HepG2 (cell line): Measurements from ENCODE around the gene ZFYVE27. TPM values are rescaled to one million over a fixed set of nuclear protein-coding genes. Genes with fewer than 3 reads are reported as not detected.

Experiments
- ATAC-seq: fragments of 200-7000 bp; cut with Tn5 transposase; 3 replicates; pipeline ENCODE4 v1.9.1; 2020; ENCODE audit warnings: mild to moderate bottlenecking, moderate library complexity
- BruUV-seq: library from RNA; stranded (reverse); fragments of 400-500 nt; replicated peaks from 2 replicates; lab custom pipeline; 2021; lab: Mats Ljungman, UMichigan
- CTCF ChIA-PET: fragments of 300-600 bp; formaldehyde crosslinking; extraction: SDS; loops from one replicate; lab custom pipeline; 2021; ENCODE audit warnings: low total read pairs, inconsistent platforms, low intra/inter-chr PET ratio; lab: Yijun Ruan, JAX
- POLR2A ChIA-PET: fragments of 350-600 bp; sonication (Branson Sonifier 250); formaldehyde crosslinking; loops from one replicate; lab custom pipeline; 2020; ENCODE audit warnings: antibody characterized with exemption, inconsistent platforms; lab: Yijun Ruan, JAX
- DNase-seq: peaks from one replicate; pipeline ENCODE4 v3.0.0-alpha.2; 2015; ENCODE audit warnings: low spot score
- FAIRE-seq: peaks from 3 replicates; lab custom pipeline; 2011; peaks lifted over from hg19 to GRCh38; lab: Jason Lieb, UNC
- H2AFZ ChIP-seq: one replicate; pipeline ENCODE4 v1.6.1; 2011; ENCODE audit warnings: low read length, inconsistent platforms
- H3K27ac ChIP-seq: fragments of 300-600 bp; 3 replicates; pipeline ENCODE4 v1.8.0; 2011; ENCODE audit warnings: mixed run types, mild to moderate bottlenecking, mixed read lengths, low read length, inconsistent platforms; ENCODE audit not compliant: insufficient read depth; ENCODE audit errors: extremely low read length
- H3K27me3 ChIP-seq, 2 experiments: fragments of 200-600 bp in 1 of 2; 2 replicates in 1 of 2; 3 replicates in 1 of 2; pipeline versions ENCODE4 v1.6.0 to v1.8.0; 2011; ENCODE audit warnings: low read length in 2 of 2, mild to moderate bottlenecking in 2 of 2, moderate library complexity in 2 of 2, inconsistent platforms in 1 of 2; ENCODE audit not compliant: insufficient read depth in 2 of 2, control insufficient read depth in 1 of 2
- H3K36me3 ChIP-seq, 2 experiments: fragments of 200-600 bp in 1 of 2; replicated peaks in 1 of 2; 2 replicates in 1 of 2; 3 replicates in 1 of 2; pipeline versions ENCODE4 v1.5.1 to v1.8.0; 2011; ENCODE audit warnings: low read length in 2 of 2, inconsistent platforms in 1 of 2; ENCODE audit not compliant: insufficient read depth in 2 of 2, control insufficient read depth in 1 of 2
- H3K4me1 ChIP-seq: 2 replicates; pipeline ENCODE4 v1.5.1; 2012; ENCODE audit warnings: low read length, inconsistent platforms; ENCODE audit not compliant: insufficient read depth
- H3K4me2 ChIP-seq: 2 replicates; pipeline ENCODE4 v1.6.0; 2011; ENCODE audit warnings: low read depth, low read length, inconsistent platforms
- H3K4me3 ChIP-seq, 3 experiments: fragments of 200-600 bp in 1 of 3; sonication (generic), shearing (Covaris generic) in 1 of 3; replicated peaks in 1 of 3; 2 replicates each; pipeline ENCODE4 v1.5.1; 2011 to 2016; ENCODE audit warnings: low read length in 3 of 3, inconsistent platforms in 2 of 3, low read depth in 2 of 3, mild to moderate bottlenecking in 2 of 3, control low read depth in 1 of 3, mixed read lengths in 1 of 3; ENCODE audit not compliant: insufficient read depth in 1 of 3
- H3K79me2 ChIP-seq: one replicate; pipeline ENCODE4 v1.6.1; 2011; ENCODE audit warnings: low read length, inconsistent platforms; ENCODE audit not compliant: insufficient read depth
- H3K9ac ChIP-seq: 2 replicates; pipeline ENCODE4 v1.6.0; 2011; ENCODE audit warnings: mild to moderate bottlenecking, low read depth, low read length, inconsistent platforms; ENCODE audit not compliant: insufficient read depth
- H3K9me3 ChIP-seq: 2 replicates; pipeline ENCODE4 v1.5.1; 2012; ENCODE audit warnings: mild to moderate bottlenecking, low read length
- H4K20me1 ChIP-seq: 2 replicates; pipeline ENCODE4 v1.6.0; 2011; ENCODE audit warnings: inconsistent platforms, mild to moderate bottlenecking, low read length, moderate library complexity; ENCODE audit not compliant: insufficient read depth
- ASH2L ChIP-seq: fragments of 300-600, 200-600 bp; sonication (generic); IDR thresholded peaks from 2 replicates; pipeline ENCODE4 v1.7.0; 2017; ENCODE audit warnings: low read depth, mild to moderate bottlenecking, moderate library complexity, mixed read lengths, low read length; ENCODE audit not compliant: insufficient read length
- ATRX ChIP-seq: sonication (generic); formaldehyde crosslinking; IDR thresholded peaks from 2 replicates; pipeline ENCODE4 v1.4.0; 2020; ENCODE audit warnings: missing genetic modification reagents, borderline replicate concordance
- BHLHE40 ChIP-seq: IDR thresholded peaks from 2 replicates; pipeline ENCODE4 v1.6.1; 2011; ENCODE audit warnings: low read length, improper control_type of control experiment
- GATA4 ChIP-seq: sonication (generic); IDR thresholded peaks from 2 replicates; pipeline ENCODE4 v1.6.1; 2016; ENCODE audit warnings: antibody characterized with exemption, low read depth, borderline replicate concordance
- RFX1 ChIP-seq: fragments of 450-650 bp; IDR thresholded peaks from 2 replicates; pipeline ENCODE4 v1.6.1; 2017
- ZMYM3 ChIP-seq: sonication (generic); formaldehyde crosslinking; IDR thresholded peaks from 2 replicates; pipeline ENCODE4 v1.5.1; 2020; ENCODE audit warnings: mild to moderate bottlenecking, missing genetic modification reagents
- ZNF18 ChIP-seq: sonication (generic); formaldehyde crosslinking; IDR thresholded peaks from 2 replicates; pipeline ENCODE4 v1.8.0; 2022; ENCODE audit warnings: mild to moderate bottlenecking, missing genetic modification reagents; ENCODE audit not compliant: insufficient replicate concordance
- ZNF501 ChIP-seq: sonication (generic); formaldehyde crosslinking; IDR thresholded peaks from 2 replicates; pipeline ENCODE4 v1.5.1; 2020; ENCODE audit warnings: mild to moderate bottlenecking, moderate library complexity, missing genetic modification reagents
- ZNF513 ChIP-seq: sonication (generic); formaldehyde crosslinking; conservative IDR thresholded peaks from 2 replicates; pipeline ENCODE4 v1.5.0; 2020; ENCODE audit warnings: missing genetic modification reagents
- ZNF550 ChIP-seq: sonication (generic); formaldehyde crosslinking; IDR thresholded peaks from 2 replicates; pipeline ENCODE4 v1.4.0; 2020; ENCODE audit warnings: mild to moderate bottlenecking, missing genetic modification reagents, borderline replicate concordance
- ZSCAN21 ChIP-seq: sonication (generic); formaldehyde crosslinking; IDR thresholded peaks from 2 replicates; pipeline ENCODE4 v1.8.0; 2022; ENCODE audit warnings: mild to moderate bottlenecking, missing genetic modification reagents, moderate library complexity, borderline replicate concordance
- WGBS: methylation state at CpG from one replicate; pipeline ENCODE4 v1.1.6; 2017; ENCODE audit warnings: low lambda C conversion rate; 5-methylcytosine and 5-hydroxymethylcytosine counted together
- in situ Hi-C: cut with HindIII; loops from 2 replicates; pipeline ENCODE4 v1.10.0; 2017; ENCODE audit warnings: low pct_unique_long_range_greater_than_20kb; ENCODE audit not compliant: extremely low pct_ligation_motif_present
- intact Hi-C: fragments of 100-400 bp; cut with micrococcal nuclease; formaldehyde crosslinking; loops from one replicate; pipeline ENCODE4 v1.10.0; 2022; ENCODE audit not compliant: unreplicated experiment
- polyA plus RNA-seq, 8 experiments: library from polyadenylated mRNA; depleted of rRNA in 3 of 8; stranded (reverse) in 7 of 8; unstranded in 1 of 8; fragments of >200 nt; fragmentation: Illumina TruSeq in 4 of 8; extraction: Trizol in 4 of 8; gene quantifications; 2 replicates each; pipeline versions ENCODE4 v1.2.1 to v1.2.3, GENCODE V29; 2011 to 2016; ENCODE audit warnings: low read depth in 4 of 8, missing spikeins in 1 of 8, mixed read lengths in 1 of 8; ENCODE audit not compliant: insufficient read depth in 1 of 8
- total RNA-seq, 5 experiments: library from RNA; depleted of rRNA; stranded (reverse); fragments of >200 nt; fragmentation: Illumina TruSeq; extraction: Trizol; gene quantifications; 2 replicates each; pipeline ENCODE4 v1.2.3, GENCODE V29; 2016; ENCODE audit warnings: low read depth in 1 of 5
- TF ChIP-seq, protein P1 (sequence below): sonication (generic); formaldehyde crosslinking; IDR thresholded peaks from 2 replicates; pipeline ENCODE4 v1.5.1; 2020; ENCODE audit warnings: missing genetic modification reagents, mild to moderate bottlenecking, borderline replicate concordance
- TF ChIP-seq, protein P2 (sequence below): sonication (generic); formaldehyde crosslinking; IDR thresholded peaks from 2 replicates; pipeline ENCODE4 v1.9.0; 2021; ENCODE audit warnings: missing genetic modification reagents, borderline replicate concordance
- TF ChIP-seq, protein P3 (sequence below): sonication (generic); formaldehyde crosslinking; IDR thresholded peaks from 2 replicates; pipeline ENCODE4 v1.8.0; 2022; ENCODE audit warnings: mild to moderate bottlenecking, missing genetic modification reagents

ZFYVE27 gene
- total and polyA plus RNA-seq, 2 of the 13 experiments (the other 11 are each of a cell fraction or from before 2014, with no cell fraction given) = 19.7 to 20.5 TPM

- H4K20me1 ChIP-seq = no peaks in the 10 kb centered on the region
- FAIRE-seq = no peak
- no peak for ATAC-seq
- CTCF ChIA-PET = no interaction called here
- H3K36me3 ChIP-seq = no peaks in the 10 kb centered on the region
- no peak overlapping the region for H3K4me3 ChIP-seq
- intact Hi-C loops (no loop called here), in situ Hi-C loops (no loop called here)
- BruUV-seq = no TSS peak
- no peak overlapping the region for H3K9ac ChIP-seq
- no peaks in the 10 kb centered on the region for H3K9me3 ChIP-seq
- no peak for DNase-seq
- peaks cover 0 to 10% of the 10 kb centered on the region in 2 experiments; a peak in 2 of 5 replicates for H3K27me3 ChIP-seq
- H3K27ac ChIP-seq = no peak overlapping the region
- peaks cover 29% of the 10 kb centered on the region for H3K4me1 ChIP-seq
- TF ChIP-seq, protein P1, sequence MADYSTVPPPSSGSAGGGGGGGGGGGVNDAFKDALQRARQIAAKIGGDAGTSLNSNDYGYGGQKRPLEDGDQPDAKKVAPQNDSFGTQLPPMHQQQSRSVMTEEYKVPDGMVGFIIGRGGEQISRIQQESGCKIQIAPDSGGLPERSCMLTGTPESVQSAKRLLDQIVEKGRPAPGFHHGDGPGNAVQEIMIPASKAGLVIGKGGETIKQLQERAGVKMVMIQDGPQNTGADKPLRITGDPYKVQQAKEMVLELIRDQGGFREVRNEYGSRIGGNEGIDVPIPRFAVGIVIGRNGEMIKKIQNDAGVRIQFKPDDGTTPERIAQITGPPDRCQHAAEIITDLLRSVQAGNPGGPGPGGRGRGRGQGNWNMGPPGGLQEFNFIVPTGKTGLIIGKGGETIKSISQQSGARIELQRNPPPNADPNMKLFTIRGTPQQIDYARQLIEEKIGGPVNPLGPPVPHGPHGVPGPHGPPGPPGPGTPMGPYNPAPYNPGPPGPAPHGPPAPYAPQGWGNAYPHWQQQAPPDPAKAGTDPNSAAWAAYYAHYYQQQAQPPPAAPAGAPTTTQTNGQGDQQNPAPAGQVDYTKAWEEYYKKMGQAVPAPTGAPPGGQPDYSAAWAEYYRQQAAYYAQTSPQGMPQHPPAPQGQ (CRISPR knock-in tag) = no peak
- TF ChIP-seq, protein P2, sequence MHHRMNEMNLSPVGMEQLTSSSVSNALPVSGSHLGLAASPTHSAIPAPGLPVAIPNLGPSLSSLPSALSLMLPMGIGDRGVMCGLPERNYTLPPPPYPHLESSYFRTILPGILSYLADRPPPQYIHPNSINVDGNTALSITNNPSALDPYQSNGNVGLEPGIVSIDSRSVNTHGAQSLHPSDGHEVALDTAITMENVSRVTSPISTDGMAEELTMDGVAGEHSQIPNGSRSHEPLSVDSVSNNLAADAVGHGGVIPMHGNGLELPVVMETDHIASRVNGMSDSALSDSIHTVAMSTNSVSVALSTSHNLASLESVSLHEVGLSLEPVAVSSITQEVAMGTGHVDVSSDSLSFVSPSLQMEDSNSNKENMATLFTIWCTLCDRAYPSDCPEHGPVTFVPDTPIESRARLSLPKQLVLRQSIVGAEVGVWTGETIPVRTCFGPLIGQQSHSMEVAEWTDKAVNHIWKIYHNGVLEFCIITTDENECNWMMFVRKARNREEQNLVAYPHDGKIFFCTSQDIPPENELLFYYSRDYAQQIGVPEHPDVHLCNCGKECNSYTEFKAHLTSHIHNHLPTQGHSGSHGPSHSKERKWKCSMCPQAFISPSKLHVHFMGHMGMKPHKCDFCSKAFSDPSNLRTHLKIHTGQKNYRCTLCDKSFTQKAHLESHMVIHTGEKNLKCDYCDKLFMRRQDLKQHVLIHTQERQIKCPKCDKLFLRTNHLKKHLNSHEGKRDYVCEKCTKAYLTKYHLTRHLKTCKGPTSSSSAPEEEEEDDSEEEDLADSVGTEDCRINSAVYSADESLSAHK = no peak
- TF ChIP-seq ZNF550 (CRISPR knock-in tag) (no peak), ZSCAN21 (CRISPR knock-in tag) (no peak), RFX1 (no peak), ZNF18 (CRISPR knock-in tag) (no peak), ZNF513 (CRISPR knock-in tag) (no peak), ZNF501 (no peak), ATRX (CRISPR knock-in tag) (no peak), ZMYM3 (CRISPR knock-in tag) (no peak), BHLHE40 (no peak), ASH2L (no peak), GATA4 (no peak)
- TF ChIP-seq, protein P3, sequence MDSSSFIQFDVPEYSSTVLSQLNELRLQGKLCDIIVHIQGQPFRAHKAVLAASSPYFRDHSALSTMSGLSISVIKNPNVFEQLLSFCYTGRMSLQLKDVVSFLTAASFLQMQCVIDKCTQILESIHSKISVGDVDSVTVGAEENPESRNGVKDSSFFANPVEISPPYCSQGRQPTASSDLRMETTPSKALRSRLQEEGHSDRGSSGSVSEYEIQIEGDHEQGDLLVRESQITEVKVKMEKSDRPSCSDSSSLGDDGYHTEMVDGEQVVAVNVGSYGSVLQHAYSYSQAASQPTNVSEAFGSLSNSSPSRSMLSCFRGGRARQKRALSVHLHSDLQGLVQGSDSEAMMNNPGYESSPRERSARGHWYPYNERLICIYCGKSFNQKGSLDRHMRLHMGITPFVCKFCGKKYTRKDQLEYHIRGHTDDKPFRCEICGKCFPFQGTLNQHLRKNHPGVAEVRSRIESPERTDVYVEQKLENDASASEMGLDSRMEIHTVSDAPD (CRISPR knock-in tag) = no peak
- POLR2A ChIA-PET = no interaction called here
- no peaks in the 10 kb centered on the region for H3K79me2 ChIP-seq
- no peak overlapping the region for H3K4me2 ChIP-seq
- 43% methylated on average over 8 of the region's 8 CpGs for WGBS
- H2AFZ ChIP-seq = no peak overlapping the region
These were observed 21.6 kb upstream of the ZFYVE27 start for GRCh38 chr10:97715259-97715874.
